ENCODE results near the gene NUP153.

DNA sequence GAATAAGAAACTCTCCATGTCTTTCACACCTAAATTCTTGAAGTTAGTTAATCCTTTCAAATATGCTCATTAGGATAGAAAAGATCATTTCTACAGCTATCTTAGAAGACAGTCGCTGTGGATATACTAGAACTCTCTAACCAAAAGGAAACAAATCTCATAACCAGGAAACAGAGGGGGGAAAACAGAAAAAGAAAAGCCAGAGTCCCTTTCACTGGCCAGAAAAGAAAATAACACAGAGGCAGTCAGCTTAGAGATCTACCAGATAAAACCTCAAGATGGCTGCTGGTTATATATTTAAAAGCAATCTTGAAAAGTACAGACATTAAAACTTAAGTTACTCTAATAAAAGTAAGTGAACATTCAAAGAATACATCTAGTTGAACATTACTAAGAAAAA is 19.6 kb downstream of the NUP153 start:
- no peak for TF ChIP-seq POLR2A (IDR thresholded peaks at IDR 0.05; ENCODE audit: extremely low read depth, insufficient read length)
- TF ChIP-seq CTCF (IDR thresholded peaks at IDR 0.05; ENCODE audit: low read depth, low read length): no peak
- no peak for TF ChIP-seq MAX (IDR thresholded peaks at IDR 0.05; ENCODE audit: low read depth, low read length)
- TF ChIP-seq MYC (IDR thresholded peaks at IDR 0.05; ENCODE audit: low read depth, low read length): no peak

Data from NB4 (cell line).